ENCODE measurements around the gene SRRM1.
"Not testable (repeated sequence)": the region's sequence is repeated elsewhere in the genome, so short reads cannot be mapped to it uniquely, and the experiment has no call there.

SRRM1 gene

DNA sequence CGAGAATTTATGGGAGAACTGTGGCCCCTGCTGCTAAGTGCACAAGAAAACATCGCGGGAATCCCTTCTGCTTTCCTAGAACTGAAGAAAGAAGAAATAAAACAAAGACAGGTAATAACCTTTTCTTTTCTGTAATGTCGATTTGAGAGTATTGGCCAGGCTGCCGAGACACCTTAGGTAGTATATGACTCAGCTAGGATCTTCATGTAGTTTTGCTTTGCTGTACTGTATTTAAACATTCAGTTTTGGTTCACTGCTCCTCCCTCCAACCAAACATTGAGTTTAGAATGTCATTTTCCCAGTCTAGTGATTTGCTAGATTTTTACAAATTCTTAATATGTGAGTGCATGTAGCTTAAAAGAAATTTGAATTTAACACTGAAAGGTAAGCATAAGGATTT lies 5.8 kb downstream of the SRRM1 start:
- DNase-seq: no peak

DNA sequence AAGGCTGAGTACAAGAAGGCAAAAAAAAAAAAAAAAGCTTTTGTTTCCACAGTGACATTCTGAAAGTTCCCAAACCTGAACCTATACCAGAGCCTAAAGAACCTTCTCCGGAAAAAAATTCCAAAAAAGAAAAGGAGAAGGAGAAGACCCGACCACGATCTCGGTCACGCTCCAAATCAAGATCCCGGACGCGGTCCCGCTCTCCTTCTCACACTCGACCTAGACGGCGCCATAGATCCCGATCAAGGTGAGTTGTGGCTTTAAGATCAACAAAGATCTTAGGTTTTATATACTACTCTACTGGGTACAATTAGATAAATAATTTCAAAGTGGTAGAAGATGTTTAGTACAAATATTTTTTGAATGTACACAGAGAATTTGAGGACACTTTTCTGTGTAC lies 9.3 kb downstream of the SRRM1 start:
- no peak for DNase-seq

DNA sequence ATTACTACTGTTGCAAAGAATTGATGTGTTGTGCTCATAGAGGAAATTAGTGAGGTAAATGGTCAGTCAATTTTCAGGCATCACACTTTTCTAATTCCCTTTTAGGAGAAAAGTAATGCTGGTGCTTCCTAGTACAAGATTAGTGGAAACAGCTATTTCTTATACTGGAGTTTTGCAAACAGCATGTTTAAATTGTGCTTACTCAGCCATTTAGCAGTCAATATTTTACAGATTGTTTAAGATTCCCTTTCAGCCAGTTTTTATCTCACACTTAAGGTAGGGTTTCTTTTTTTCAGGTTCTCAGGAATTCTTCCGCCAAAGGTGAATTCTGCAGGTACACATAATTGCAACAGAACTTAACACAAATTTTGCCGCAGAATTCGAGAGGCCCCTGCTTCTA lies 10.9 kb downstream of the SRRM1 start:
- no peak for DNase-seq

DNA sequence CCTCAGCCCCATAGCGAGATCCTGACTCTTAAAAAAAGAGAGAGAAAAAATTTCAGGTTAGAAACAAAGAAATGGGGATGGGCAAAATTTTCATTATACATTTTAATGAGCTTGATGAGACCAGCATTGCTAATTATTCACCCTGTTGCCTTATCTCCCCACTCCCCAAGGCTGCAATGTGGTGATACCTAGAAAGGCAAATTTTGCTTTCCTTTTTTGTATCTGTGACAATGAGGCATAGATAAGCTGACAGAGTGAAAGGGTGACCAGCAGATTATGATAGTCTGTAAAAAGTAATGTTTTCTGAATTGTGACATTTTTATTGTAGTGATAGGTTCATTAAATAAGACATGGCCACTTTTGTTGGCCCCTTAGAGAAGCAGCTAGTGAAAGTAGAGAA lies 12.9 kb downstream of the SRRM1 start:
- DNase-seq: no peak

DNA sequence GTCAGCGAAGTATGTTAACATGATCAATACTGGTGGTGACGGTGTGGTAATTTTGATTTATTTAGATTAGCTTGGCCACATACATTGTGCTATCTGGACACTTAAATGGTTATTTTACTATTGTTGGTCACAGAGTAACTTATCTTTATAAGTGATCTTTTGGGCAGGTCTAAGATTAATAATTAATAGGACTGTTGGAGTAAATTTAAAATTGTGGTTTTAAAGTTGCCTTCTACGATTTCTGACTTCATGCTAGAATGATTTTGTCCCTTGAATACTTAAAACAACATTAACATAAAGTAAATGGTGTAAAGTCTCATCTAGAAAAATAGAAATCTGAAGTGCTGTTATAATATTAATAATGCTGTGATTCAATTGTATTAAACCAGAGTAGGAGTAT lies 14.7 kb downstream of the SRRM1 start:
- no peak for DNase-seq

DNA sequence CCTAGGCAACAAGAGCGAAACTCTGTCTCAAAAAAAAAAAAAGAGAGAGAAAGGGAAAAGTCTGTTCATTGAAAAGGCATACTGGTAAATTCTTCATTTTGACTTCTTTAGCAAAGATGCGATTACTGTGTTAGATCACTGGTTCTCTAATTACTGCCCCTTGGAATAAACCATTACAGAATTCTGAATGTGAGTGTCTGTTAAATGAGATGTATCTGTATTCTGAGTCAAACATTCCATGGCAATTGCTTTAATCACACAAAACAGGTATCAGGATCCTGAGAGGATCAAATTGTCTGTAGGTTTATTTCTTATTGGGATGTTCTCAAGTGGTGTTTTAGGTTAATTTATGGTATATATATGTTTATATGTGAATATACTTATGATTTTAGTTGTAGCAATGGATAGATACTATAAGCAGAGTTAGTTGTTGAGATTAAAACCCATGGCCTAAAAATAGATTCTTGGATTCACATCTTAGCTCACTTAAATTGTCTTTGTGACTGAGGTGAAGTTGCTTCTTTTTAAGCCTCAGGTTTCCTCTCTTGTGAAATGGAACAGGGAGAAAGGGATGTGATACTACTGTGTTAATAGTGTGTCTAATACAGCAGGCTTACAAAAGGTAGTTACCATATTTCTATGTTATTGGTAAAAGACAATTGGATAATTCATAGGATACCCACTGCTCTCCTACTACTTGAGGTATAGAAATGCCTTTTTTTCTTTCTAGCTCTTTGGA lies 16.2 kb downstream of the SRRM1 start:
- no peak for DNase-seq

DNA sequence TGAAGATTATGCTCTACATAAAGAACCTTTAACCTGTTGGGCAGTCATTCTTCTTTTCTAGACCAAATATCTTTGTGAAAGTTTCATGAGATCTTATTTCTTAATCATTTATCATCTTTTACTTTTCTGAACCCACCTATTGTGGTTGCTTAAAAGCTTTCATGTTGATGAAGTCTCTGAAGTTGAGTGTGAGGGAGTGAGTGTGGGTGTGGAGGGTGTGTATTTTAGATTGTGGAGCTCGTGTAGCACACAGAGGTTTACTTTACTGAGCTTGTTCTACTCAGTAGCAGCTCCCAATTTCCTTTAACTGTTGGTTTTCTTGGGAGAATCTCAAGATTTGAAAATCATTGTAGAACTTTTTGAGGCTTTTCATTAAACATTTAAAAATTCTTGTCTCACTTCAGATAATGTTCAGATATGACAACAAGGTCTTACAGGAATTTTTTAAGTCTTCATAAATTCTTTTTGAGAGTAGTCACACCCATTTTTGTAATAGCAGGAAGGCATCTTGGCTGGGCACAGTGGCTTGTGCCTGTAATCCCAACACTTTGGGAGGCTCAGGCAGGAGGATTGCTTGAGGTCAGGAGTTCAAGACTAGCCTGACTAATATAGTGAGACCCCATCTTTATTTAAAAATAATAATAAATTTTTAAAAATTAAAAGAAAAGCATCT lies 17.0 kb downstream of the SRRM1 start:
- DNase-seq: no peak

DNA sequence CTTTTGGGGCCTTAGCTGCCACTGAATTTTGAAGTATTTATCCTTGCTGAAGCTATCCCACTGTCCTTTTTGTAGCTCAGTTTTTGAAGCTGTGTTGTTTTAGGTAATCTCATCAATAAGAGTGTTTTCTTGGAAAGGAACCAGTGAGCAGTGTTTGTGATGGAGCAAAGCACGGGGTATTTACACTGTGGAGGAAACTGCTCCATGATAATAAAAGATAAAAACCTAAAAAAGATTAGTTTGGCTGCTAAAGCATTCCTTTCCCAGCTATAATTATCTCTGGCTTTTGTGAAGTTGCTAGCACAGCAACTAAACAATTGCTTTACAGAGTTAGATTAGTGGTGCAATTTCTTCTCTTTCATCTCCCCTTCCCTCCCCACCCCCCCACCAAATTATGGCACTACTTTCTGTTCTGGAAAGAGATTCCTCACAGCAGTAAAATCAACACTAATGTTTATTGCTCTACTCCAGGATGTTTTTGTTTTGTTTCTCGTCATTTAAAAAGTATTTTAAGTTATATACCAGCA lies 21.5 kb downstream of the SRRM1 start:
- DNase-seq: no peak

DNA sequence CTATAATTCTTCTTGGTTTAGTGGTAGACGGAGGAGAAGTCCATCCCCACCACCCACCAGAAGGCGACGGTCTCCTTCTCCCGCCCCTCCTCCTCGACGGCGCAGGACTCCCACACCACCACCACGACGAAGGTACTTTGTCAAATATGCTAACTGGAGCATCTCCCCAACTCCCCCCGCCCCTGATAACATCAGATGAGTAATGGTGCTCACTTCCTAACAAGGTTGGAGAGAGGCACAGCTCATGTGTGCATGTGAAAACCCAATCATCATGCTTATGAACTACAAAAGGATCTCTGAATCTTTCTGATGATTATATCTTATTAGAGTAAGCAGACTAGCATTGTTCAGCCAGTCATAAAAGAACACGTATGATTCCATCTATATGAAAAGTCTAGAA lies 23.7 kb downstream of the SRRM1 start:
- DNase-seq: no peak

DNA sequence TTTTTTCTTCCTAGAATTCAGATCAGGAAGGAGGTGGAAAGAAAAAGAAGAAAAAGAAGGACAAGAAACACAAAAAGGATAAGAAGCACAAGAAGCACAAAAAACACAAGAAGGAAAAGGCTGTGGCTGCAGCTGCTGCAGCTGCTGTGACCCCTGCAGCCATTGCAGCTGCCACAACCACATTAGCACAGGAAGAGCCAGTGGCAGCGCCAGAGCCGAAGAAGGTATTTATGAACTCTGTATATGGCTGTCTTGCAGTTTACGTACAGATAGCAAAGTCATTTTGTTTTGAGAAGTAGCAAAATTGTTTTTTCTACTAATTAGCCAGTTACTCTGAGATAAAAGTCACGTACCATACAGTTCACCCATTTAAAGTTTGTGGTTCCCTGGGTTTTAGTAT lies 28.3 kb downstream of the SRRM1 start:
- not testable (repeated sequence) for DNase-seq

DNA sequence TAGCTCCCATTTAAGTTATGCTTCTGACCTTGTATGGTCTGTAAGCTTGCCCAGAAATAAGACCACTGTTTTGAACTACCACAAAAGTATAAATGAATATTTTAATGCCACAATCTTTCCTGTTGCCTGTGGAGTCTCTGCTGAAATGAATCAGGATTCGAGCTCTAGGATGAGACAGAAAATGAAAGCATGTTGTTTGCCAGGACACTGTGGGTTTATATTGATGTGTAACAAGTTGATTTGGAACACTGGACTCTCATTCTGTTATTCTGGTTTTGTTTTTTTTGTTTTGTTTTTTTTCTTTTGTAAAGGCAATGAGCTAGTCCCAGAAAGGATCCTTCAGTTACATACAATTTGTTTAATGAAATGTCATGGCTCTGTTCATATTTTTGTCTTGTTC lies 29.6 kb downstream of the SRRM1 start:
- not testable (repeated sequence) for DNase-seq

DNA sequence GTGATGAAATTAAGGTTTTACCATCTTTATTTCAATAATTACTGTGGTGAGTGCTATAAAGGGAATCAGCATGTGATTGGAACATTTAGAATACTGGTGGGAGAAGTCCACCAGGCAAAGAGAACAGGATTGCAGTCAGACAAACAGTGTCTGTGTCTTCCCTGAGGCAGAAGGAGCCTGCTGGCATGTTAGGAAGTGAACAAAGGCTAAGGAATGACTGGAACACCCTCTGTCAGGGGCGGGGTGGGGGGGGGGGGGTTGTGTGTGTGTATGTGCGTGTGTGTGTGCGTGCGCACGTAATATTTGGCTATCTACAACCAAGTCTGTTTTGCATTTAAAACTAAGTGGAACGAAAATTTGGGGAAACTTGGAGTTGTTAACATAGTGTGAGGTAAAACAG lies 30.2 kb downstream of the SRRM1 start:
- DNase-seq: no peak

DNA sequence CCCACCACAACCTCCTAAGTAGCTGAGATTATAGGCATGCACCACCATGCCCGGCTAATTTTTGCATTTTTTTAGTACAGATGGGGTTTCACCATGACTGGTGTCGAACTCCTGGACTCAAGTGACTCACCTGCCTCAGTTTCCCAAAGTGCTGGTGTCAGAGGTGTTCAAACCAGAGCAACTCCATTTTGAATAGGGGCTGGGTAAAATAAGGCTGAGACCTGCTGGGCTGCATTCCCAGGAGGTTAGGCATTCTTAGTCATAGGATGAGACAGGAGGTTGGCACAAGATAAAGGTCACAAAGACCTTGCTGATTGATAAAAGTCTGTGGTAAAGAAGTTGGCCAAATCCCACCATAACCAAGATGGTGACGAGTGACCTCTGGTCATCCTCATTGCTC lies 35.3 kb downstream of the SRRM1 start:
- DNase-seq: not testable (repeated sequence)

DNA sequence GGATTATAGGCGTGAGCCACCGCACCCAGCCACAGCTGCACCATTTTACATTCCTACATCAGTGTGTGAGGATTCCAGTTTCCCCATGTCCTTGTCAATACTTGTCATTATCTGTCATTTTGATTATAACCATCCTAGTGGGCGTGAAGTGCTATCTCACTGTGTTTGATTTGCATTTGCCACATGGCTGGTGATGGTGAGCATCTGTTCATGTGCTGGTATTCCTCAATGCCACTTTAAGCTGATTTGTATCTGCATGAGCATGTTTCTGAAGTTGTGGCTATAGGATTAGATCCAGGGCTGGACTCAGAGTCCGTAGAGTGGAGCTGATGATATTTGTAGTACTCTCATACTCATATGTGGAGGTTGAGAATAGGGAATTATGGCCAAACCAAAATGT lies 36.6 kb downstream of the SRRM1 start:
- DNase-seq: no peak

DNA sequence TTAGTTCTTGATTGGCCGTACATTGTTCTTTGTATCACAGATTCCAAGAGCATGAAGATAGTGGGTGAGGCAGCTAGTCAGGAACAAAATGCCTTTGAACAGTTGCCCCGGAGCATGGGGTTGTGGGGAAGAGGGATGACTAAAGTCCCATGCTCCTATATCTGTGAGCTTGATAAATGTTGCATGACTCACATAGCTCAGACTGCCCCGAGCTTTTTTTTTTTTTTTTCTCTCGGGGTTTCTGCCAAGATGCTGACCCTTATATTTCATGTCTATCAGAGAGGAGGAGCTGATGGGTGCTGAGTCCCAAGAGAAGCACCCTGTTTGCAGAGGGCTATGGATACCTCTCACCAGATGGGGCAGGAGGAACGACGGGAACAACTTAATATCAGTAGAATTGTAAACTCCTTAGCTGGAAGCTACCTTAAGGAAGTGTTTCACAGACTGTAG lies 40.6 kb downstream of the SRRM1 start:
- peak; percentile 95 for DNase-seq

DNA sequence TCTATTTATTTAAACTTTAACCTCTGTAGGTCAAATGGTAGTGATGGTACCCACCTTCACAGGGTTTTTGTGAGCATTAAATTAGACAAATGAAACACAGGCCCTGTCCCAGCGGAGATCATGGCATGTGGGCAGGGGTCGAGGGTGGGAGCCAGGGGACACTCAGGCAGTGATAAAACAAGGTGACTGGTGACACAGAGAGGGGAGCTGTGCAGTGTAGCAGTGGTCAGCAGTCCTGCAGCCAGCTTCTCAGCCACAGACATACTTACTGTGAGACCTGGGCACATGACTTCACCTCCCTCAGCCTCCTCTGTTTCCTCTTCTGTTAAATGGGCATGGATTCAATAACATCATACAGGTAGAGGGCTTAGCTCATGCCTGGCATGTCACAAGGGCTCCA lies 44.9 kb downstream of the SRRM1 start:
- no peak for DNase-seq

DNA sequence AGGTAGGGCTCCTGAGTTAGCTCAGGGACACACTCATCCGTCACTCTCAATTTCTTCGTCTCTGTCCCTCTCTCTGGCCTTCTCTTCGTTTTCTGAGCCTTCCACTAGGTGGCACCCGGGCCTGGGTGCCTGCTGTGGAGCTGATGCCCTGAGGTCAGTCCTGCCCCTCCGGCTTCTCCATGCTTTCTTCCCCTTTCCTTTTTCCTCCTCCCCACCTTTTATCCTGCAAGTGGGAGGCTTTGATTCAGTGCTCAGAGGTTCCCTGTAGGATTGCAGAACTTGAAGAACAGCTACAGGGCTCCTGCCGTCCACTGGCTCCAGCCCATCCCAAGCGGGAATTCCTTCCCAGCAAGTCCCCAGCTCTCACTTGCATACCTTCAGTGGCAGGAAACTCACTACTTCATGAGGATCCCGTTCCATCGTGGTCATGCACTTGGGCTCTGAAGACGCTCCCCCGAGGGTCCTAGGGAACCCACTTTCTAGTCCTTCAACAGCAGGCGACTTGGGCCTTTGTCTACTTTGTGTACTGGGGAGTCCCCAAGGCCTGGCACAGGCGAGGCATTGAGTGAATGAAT lies 45.6 kb downstream of the SRRM1 start:
- DNase-seq: peak; percentile 67

DNA sequence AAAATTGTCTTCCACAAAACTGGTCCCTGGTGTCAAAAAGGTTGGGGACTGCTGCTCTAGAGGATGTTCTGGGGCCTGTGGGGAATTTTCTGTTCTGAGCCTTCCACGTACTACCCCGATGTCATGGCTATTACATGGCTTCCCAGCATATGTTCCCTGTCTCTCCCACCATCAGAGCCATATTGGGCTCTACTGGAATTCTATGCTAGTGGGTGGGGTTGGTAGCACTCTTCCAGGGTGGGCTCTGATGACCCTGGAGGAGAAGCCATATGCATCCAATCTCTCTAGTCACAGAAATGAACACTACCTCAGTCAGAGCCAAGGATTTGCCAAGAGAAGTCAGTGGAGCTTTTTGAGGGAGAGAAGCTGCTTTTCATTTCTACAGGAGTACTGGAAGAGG lies 47.9 kb downstream of the SRRM1 start:
- no peak for DNase-seq

DNA sequence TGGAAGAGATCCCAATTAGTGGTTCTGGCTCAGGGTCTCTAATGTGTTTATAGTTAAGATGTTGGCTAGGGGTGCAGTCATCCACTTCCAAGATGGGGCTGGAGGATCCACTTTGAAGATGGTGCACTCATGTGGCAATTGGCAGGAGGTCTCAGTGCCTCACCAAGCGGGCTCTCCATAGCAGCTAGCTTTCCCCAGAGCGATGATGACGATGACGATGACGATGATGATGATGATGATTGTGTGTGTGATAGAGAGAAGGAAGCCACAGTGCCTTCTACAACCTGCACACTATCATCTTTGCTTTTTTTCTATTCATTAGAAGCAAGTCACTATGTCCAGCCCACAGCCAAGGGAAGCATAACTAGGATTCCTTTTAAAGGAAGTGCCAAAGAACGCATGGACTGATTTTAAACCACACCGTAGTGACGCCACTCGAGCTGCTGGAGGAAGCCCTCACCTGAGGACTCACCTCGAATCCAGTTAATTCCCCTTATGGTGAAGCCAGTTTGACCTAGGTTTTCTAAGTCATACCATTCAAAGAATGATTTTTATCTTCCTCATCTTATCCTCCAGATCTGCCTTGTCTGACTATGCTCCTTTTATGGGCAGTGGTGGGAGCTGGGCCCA lies 49.4 kb downstream of the SRRM1 start:
- no peak for DNase-seq

DNA sequence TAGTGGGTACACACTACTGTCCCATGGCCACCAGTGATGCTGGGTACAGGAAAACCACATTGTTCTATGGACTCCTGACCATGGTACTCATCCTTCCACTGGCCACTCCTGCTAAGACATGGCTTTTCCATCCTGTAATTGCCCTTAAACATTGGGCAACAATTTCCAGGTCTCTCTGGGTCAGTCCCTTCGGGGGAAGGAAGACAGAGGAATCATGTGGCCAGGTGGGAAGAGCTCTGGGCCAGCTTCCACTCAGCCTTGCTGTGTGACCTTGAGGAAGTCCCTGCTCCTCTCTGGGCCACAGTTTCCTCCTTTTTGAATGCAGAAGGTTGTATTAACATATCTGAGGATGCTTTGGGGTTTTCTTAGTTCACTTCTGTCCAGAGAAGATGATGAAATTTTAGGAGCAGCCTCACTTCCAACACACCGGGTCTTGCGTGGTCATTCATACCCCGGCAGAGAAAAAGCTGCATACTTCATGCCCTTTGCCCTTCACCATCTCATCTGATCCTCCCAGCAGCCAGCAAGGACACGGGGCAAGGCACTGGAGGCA lies 50.8 kb downstream of the SRRM1 start:
- DNase-seq: no peak

DNA sequence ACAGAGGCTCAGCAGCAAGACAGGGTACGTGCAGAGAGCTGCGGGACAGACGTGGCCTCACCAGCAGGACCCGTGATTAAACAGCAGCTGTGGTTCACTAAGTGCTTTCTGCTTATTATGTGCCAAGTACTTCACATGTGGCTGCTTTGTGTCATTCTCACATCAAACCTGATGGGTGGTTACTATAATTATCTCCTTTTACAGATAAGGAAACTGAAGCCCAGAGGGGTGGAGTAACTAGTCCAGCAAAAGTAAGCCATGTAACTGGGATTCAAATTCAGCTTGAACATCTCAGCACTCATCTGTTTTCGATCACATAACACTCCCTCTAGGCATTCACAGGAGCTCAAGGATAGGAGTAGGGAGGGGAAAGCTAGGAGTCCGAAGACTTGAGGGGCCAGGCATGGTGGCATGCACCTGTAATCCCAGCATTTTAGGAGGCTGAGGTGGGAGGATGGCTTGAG lies 51.3 kb downstream of the SRRM1 start:
- DNase-seq: peak; percentile 54

DNA sequence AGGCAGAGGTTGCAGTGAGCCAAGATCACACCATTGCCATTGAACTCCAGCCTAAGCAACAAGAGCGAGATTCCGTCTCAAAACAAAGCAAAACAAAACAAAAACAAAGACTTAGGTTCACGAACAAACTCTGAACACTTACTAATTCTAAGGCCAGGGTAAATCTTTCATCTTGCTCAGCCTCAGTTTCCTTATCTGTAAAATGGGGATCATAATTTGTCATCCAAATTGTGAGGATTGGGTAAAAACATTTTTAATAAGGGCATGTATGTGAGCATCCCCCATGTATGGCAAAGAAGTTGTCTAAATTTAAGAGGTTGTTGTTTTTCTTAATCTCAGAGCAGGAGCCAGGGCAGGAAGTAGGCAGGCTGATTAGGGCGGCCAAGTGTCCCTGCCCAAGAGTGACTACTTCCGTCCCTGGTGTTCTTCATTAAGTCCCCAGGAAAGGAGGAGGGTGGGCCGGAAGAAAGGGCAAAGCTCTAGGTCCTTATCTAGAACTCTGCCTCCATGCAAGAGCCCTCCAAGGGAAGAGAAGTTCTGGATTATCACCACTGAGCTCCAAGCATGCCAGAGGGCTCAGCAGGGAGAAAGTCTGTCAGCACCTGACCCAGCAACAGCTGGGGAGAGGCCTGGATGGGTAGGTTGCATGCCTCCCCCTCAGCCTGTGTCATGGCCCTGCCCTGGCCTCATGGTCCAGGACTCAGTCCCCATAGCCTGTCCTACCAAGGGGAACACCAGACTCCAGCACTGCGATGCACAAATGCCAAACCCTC lies 52.3 kb downstream of the SRRM1 start:
- no peak for DNase-seq
